AG10803 (cell line): ENCODE results near the gene KLHL17.
"Not testable (repeated sequence)": the region's sequence is repeated elsewhere in the genome, so short reads cannot be mapped to it uniquely, and the experiment has no call there.

Experiments used
- DNase-seq: peaks from one replicate; pipeline ENCODE4 v3.0.0; 2010; ENCODE audit warnings: low read depth
- H3K4me3 ChIP-seq: 2 replicates; pipeline ENCODE4 v1.5.1; 2011; ENCODE audit warnings: mild to moderate bottlenecking, low read length, control low read depth
- CTCF ChIP-seq: conservative IDR thresholded peaks from 2 replicates; pipeline ENCODE4 v1.5.1; 2011; ENCODE audit warnings: mild to moderate bottlenecking, low read length, control low read depth, inconsistent platforms

The KLHL17 gene

GRCh38 chr1:1005774-1006304 lies 45.5 kb downstream of the KLHL17 start:
- no peak for TF ChIP-seq CTCF
- H3K4me3 ChIP-seq, result no peak overlapping the region
- DNase-seq, result no peak

- H3K4me3 ChIP-seq, result no peak overlapping the region
- no peak for DNase-seq
These were observed 46.1 kb downstream of the KLHL17 start for GRCh38 chr1:1006305-1007159.

GRCh38 chr1:1010131-1010530 lies 49.7 kb downstream of the KLHL17 start:
- DNase-seq, H3K4me3 ChIP-seq: not testable (repeated sequence)

More at GRCh38 chr1:1006305-1007159, 46.1 kb downstream of the KLHL17 start:
- TF ChIP-seq CTCF, result no peak

GRCh38 chr1:1011396-1011949 lies 51.1 kb downstream of the KLHL17 start:
- no peak for TF ChIP-seq CTCF

GRCh38 chr1:1012736-1013104 lies 52.3 kb downstream of the KLHL17 start:
- DNase-seq, result not testable (repeated sequence)
- peak overlapping the region; percentile 70 for H3K4me3 ChIP-seq

More at GRCh38 chr1:1011396-1011949, 51.1 kb downstream of the KLHL17 start:
- H3K4me3 ChIP-seq, result no peak overlapping the region
- DNase-seq, result no peak

- no peak for TF ChIP-seq CTCF
- H3K4me3 ChIP-seq, result peak within 1 kb of the TSS; percentile 70
- DNase-seq, result peak; percentile 82
These were observed 52.9 kb downstream of the KLHL17 start, which contains the start of gene ISG15 for GRCh38 chr1:1013105-1013921. Gene ISG15 (plus strand): TSS chr1:1013497. CDS start chr1:1013574, 77 bp downstream.

- peak overlapping the region; percentile 70 for H3K4me3 ChIP-seq
- no peak for TF ChIP-seq CTCF
- DNase-seq, result peak; percentile 36
These were observed 53.7 kb downstream of the KLHL17 start for GRCh38 chr1:1013922-1014648.
